A549 (cell line): ENCODE data around the gene RUNX2.

Source experiments
- BCL3 ChIP-seq: fragments of >200 bp; sonication (Bioruptor Twin); formaldehyde crosslinking; IDR thresholded peaks from 3 replicates; pipeline ENCODE4 v1.6.1; 2016
- E2F6 ChIP-seq: IDR thresholded peaks from 2 replicates; pipeline ENCODE4 v1.6.1; 2012; ENCODE audit warnings: low read depth, borderline replicate concordance
- FOSL2 ChIP-seq, 2 experiments: fragments of 450-650 bp in 1 of 2; fragments of >200 bp in 1 of 2; sonication (Bioruptor Twin) in 1 of 2; formaldehyde crosslinking; IDR thresholded peaks; 2 replicates each; pipeline versions ENCODE4 v1.5.0 to v1.6.1; 2016 to 2020; ENCODE audit warnings: mild to moderate bottlenecking in 1 of 2, moderate library complexity in 1 of 2
- JUNB ChIP-seq: fragments of >200 bp; sonication (Bioruptor Twin); formaldehyde crosslinking; IDR thresholded peaks from 2 replicates; pipeline ENCODE4 v1.6.1; 2016
- NFE2L2 ChIP-seq: fragments of 150-350 bp; conservative IDR thresholded peaks from 2 replicates; pipeline ENCODE4 v1.6.1; 2014; ENCODE audit warnings: low read length
- POLR2A ChIP-seq: IDR thresholded peaks from 2 replicates; pipeline ENCODE4 v1.6.1; 2012; ENCODE audit warnings: mild to moderate bottlenecking, low read length
- TF ChIP-seq, protein P1 (sequence below): fragments of >200 bp; sonication (Bioruptor Twin); formaldehyde crosslinking; IDR thresholded peaks from 3 replicates; pipeline ENCODE4 v1.5.1; 2016
- TF ChIP-seq, protein P2 (sequence below): fragments of 450-650 bp; IDR thresholded peaks from 2 replicates; pipeline ENCODE4 v1.6.1; 2014; ENCODE audit warnings: antibody characterized with exemption

DNA sequence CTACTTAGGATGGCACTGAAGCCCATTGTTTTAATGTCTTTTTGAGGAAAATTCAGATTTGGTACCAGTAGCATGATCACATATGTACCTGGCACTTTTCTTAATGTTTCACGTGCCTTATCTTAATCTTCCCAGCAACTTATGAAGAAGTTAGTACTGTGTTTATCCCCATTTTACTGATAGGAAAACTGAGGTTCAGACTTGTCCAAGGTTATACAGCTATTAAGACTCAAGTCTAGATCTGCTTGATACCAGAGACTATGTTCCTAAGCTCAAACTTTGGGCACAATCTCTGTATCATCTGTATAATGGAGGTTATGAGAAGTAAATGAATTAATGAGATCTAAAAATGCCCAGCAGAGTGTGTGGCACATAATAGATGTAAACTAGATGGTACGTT lies 229.3 kb downstream of the RUNX2 start:
- TF ChIP-seq, protein P1, sequence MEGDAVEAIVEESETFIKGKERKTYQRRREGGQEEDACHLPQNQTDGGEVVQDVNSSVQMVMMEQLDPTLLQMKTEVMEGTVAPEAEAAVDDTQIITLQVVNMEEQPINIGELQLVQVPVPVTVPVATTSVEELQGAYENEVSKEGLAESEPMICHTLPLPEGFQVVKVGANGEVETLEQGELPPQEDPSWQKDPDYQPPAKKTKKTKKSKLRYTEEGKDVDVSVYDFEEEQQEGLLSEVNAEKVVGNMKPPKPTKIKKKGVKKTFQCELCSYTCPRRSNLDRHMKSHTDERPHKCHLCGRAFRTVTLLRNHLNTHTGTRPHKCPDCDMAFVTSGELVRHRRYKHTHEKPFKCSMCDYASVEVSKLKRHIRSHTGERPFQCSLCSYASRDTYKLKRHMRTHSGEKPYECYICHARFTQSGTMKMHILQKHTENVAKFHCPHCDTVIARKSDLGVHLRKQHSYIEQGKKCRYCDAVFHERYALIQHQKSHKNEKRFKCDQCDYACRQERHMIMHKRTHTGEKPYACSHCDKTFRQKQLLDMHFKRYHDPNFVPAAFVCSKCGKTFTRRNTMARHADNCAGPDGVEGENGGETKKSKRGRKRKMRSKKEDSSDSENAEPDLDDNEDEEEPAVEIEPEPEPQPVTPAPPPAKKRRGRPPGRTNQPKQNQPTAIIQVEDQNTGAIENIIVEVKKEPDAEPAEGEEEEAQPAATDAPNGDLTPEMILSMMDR: no peak
- no peak for TF ChIP-seq POLR2A
- TF ChIP-seq BCL3: no peak
- TF ChIP-seq FOSL2 (IDR thresholded peaks at IDR 0.05): no peak
- no peak for TF ChIP-seq FOSL2 (CRISPR knock-in tag; IDR thresholded peaks at IDR 0.05)
- no peak for TF ChIP-seq E2F6
- TF ChIP-seq, protein P2, sequence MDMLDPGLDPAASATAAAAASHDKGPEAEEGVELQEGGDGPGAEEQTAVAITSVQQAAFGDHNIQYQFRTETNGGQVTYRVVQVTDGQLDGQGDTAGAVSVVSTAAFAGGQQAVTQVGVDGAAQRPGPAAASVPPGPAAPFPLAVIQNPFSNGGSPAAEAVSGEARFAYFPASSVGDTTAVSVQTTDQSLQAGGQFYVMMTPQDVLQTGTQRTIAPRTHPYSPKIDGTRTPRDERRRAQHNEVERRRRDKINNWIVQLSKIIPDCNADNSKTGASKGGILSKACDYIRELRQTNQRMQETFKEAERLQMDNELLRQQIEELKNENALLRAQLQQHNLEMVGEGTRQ: no peak
- no peak for TF ChIP-seq NFE2L2
- TF ChIP-seq JUNB: no peak
